Measurements from ENCODE around the gene FOXP1. TPM values are rescaled to one million over a fixed set of nuclear protein-coding genes. Genes with fewer than 3 reads are reported as not detected.

The FOXP1 gene
- total and polyA plus RNA-seq, 2 of the 8 experiments (the other 6 are each of a cell fraction or from before 2014, with no cell fraction given) = 13.9 to 25.4 TPM

DNA sequence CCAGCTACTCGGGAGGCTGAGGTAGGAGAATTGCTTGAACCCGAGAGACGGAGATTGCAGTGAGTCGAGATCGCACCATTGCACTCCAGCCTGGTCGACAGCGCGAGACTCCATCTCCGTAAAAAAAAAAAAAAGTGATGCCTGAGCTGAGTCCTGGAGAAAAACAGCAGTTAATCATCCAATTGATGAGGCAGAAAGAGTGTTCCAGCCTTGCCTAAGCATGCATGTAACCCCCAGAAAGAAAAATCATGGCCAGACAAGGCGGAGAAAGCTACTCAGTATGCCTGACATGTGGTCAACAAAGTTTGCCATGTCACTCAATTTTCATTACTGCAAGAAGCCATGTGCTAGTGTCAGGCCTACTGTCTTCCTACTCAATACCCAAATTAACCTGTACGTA is 678.0 kb downstream of the FOXP1 start:
- no peak overlapping the region for H4K91ac ChIP-seq (replicated peaks; ENCODE audit: insufficient read length, low read length)
- no peaks in the 10 kb centered on the region for H3K79me2 ChIP-seq (ENCODE audit: control insufficient read depth in 1 of 2, insufficient read depth in 2 of 2, low read length in 2 of 2)
- no peak overlapping the region for H4K8ac ChIP-seq (ENCODE audit: extremely low read depth, insufficient read depth, low read length)
- no peak overlapping the region for H2BK120ac ChIP-seq (replicated peaks; ENCODE audit: low read depth, low read length)
- no peaks in the 10 kb centered on the region for H3K4me1 ChIP-seq (replicated peaks in 1 of 4; ENCODE audit: control insufficient read depth in 3 of 4, insufficient read depth in 4 of 4, low read length in 3 of 4)
- no peak overlapping the region for H4K5ac ChIP-seq (ENCODE audit: insufficient read length, low read depth, low read length)
- no peaks in the 10 kb centered on the region for H3K79me1 ChIP-seq (ENCODE audit: low read depth, low read length)
- no peak overlapping the region for H3K4me3 ChIP-seq (ENCODE audit: extremely low read depth in 1 of 4, insufficient read depth in 2 of 4, low read depth in 3 of 4, low read length in 4 of 4)
- H2AK5ac ChIP-seq (ENCODE audit: low read depth, low read length) = no peak overlapping the region
- H3K4me2 ChIP-seq (ENCODE audit: insufficient read depth in 1 of 2, low read depth in 2 of 2, low read length in 2 of 2) = no peak overlapping the region
- H3K14ac ChIP-seq (ENCODE audit: insufficient read length) = no peak overlapping the region
- no peak overlapping the region for H3K9ac ChIP-seq (replicated peaks in 1 of 4; ENCODE audit: extremely low read depth in 1 of 4, low read depth in 3 of 4, low read length in 3 of 4)
- H2AFZ ChIP-seq (ENCODE audit: low read length) = no peak overlapping the region
- H3K27me3 ChIP-seq (replicated peaks in 1 of 4; ENCODE audit: control insufficient read depth in 3 of 4, extremely low read depth in 1 of 4, insufficient read depth in 3 of 4, low read length in 3 of 4) = no peaks in the 10 kb centered on the region
- H3K27ac ChIP-seq (ENCODE audit: low read depth, low read length) = no peak overlapping the region
- H2BK15ac ChIP-seq (ENCODE audit: low read length) = no peak overlapping the region
- H2BK12ac ChIP-seq (ENCODE audit: low read depth, low read length) = no peak overlapping the region
- H2BK20ac ChIP-seq (ENCODE audit: low read length) = no peak overlapping the region
- no peak for TF ChIP-seq POLR2AphosphoS5 (IDR thresholded peaks at IDR 0.05; ENCODE audit: low read depth, low read length)
- TF ChIP-seq GABPA (IDR thresholded peaks at IDR 0.05; ENCODE audit: borderline replicate concordance, insufficient read depth, low read length) = no peak
- TF ChIP-seq JUN (IDR thresholded peaks at IDR 0.05; ENCODE audit: low read depth, low read length) = no peak
- TF ChIP-seq CEBPB (IDR thresholded peaks at IDR 0.05; ENCODE audit: low read depth, low read length) = no peak
- no peak for TF ChIP-seq SP1 (IDR thresholded peaks at IDR 0.05; ENCODE audit: low read depth, low read length)
- TF ChIP-seq TBP (IDR thresholded peaks at IDR 0.05; ENCODE audit: low read depth, low read length) = no peak
- TF ChIP-seq, protein P1, sequence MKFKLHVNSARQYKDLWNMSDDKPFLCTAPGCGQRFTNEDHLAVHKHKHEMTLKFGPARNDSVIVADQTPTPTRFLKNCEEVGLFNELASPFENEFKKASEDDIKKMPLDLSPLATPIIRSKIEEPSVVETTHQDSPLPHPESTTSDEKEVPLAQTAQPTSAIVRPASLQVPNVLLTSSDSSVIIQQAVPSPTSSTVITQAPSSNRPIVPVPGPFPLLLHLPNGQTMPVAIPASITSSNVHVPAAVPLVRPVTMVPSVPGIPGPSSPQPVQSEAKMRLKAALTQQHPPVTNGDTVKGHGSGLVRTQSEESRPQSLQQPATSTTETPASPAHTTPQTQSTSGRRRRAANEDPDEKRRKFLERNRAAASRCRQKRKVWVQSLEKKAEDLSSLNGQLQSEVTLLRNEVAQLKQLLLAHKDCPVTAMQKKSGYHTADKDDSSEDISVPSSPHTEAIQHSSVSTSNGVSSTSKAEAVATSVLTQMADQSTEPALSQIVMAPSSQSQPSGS (IDR thresholded peaks at IDR 0.05; ENCODE audit: low read length) = no peak
- TF ChIP-seq, protein P2, sequence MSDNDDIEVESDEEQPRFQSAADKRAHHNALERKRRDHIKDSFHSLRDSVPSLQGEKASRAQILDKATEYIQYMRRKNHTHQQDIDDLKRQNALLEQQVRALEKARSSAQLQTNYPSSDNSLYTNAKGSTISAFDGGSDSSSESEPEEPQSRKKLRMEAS (IDR thresholded peaks at IDR 0.05) = no peak
- TF ChIP-seq KDM4A (IDR thresholded peaks at IDR 0.05; ENCODE audit: low read depth, low read length, severe bottlenecking) = no peak
- no peak for TF ChIP-seq POU5F1 (IDR thresholded peaks at IDR 0.05; ENCODE audit: low read depth, low read length)
- TF ChIP-seq CHD1 (IDR thresholded peaks at IDR 0.05; ENCODE audit: low read depth, low read length) = no peak
- no peak for TF ChIP-seq EGR1 (IDR thresholded peaks at IDR 0.05; ENCODE audit: borderline replicate concordance, low read depth, low read length)
- ChIA-PET CTCF (ENCODE audit: partially characterized antibody) (interaction anchor here (1.0 kb wide), 1 partner anchor 61 kb away, joined by 3 read pairs; no protein-coding TSS in a partner anchor), POLR2A (ENCODE audit: partially characterized antibody) (interaction anchor here (0.6 kb wide), 1 partner anchor 107 kb away, joined by 3 read pairs; no protein-coding TSS in a partner anchor)
- DNase-seq (ENCODE audit: low read depth in 1 of 2, low spot score in 2 of 2) (no peak), FAIRE-seq (no peak)
- H3K9me3 ChIP-seq (ENCODE audit: insufficient read depth in 2 of 2, low read depth in 1 of 2, low read length in 1 of 2) = no peaks in the 10 kb centered on the region
- 90% methylated on average over 10 of the region's 11 CpGs; no CpG with 5 or more reads in 1 of the 2 experiments for WGBS, 2 experiments (ENCODE audit: extremely low coverage in 1 of 2, insufficient coverage in 1 of 2, insufficient read length in 1 of 2, insufficient replicate concordance in 2 of 2, low coverage in 1 of 2, low lambda C conversion rate in 2 of 2, missing lambda C conversion rate in 1 of 2)
- H2BK5ac ChIP-seq (ENCODE audit: low read depth, low read length) = no peak overlapping the region
- no peak overlapping the region for H3K4ac ChIP-seq (replicated peaks; ENCODE audit: insufficient read length, low read depth, low read length)
- no peak overlapping the region for H3K18ac ChIP-seq (ENCODE audit: extremely low read depth, low read length)
- H3K36me3 ChIP-seq (ENCODE audit: control insufficient read depth in 2 of 4, insufficient read depth in 4 of 4, low read length in 3 of 4) = no peaks in the 10 kb centered on the region
- H3K23me2 ChIP-seq (ENCODE audit: low read depth, low read length) = no peaks in the 10 kb centered on the region
- H4K20me1 ChIP-seq (replicated peaks in 1 of 2; ENCODE audit: control insufficient read depth in 1 of 2, insufficient read depth in 2 of 2, low read length in 2 of 2) = no peaks in the 10 kb centered on the region
- no peak overlapping the region for H3K23ac ChIP-seq (ENCODE audit: insufficient read length)
- no peak overlapping the region for H3K56ac ChIP-seq (replicated peaks; ENCODE audit: insufficient read length, low read depth, low read length)

Measured in H1 (cell line).